Measurements from ENCODE around the gene IP6K3. TPM values are rescaled to one million over a fixed set of nuclear protein-coding genes. Genes with fewer than 3 reads are reported as not detected.

The IP6K3 gene
- total RNA-seq, 1 experiment from 2014 or later, result 0.06 TPM

GRCh38 chr6:33740794-33741193 lies 5.9 kb downstream of the IP6K3 start:
- DNase-seq (ENCODE audit: low spot score), result no peak

GRCh38 chr6:33740204-33740608 lies 6.5 kb downstream of the IP6K3 start:
- no peak for DNase-seq (ENCODE audit: low spot score)

- DNase-seq (ENCODE audit: low spot score), result no peak
Observed at GRCh38 chr6:33739571-33739970, 7.1 kb downstream of the IP6K3 start.

- DNase-seq (ENCODE audit: low spot score), result no peak
Observed at GRCh38 chr6:33738879-33739278, 7.8 kb downstream of the IP6K3 start.

- no peak for DNase-seq (ENCODE audit: low spot score)
Observed at GRCh38 chr6:33738153-33738552, 8.6 kb downstream of the IP6K3 start.

- DNase-seq (ENCODE audit: low spot score), result no peak
Observed at GRCh38 chr6:33737267-33738026, 9.3 kb downstream of the IP6K3 start.

GRCh38 chr6:33735216-33735615 lies 11.5 kb downstream of the IP6K3 start:
- DNase-seq (ENCODE audit: low spot score), result no peak

GRCh38 chr6:33733709-33734007 lies 13.0 kb downstream of the IP6K3 start:
- no peak for DNase-seq (ENCODE audit: low spot score)

GRCh38 chr6:33732817-33733708 lies 13.6 kb downstream of the IP6K3 start:
- no peak for DNase-seq (ENCODE audit: low spot score)

- DNase-seq (ENCODE audit: low spot score), result no peak
Observed at GRCh38 chr6:33732385-33732784, 14.3 kb downstream of the IP6K3 start.

- DNase-seq (ENCODE audit: low spot score), result no peak
Observed at GRCh38 chr6:33731751-33732282, 14.9 kb downstream of the IP6K3 start.

- no peak for DNase-seq (ENCODE audit: low spot score)
Observed at GRCh38 chr6:33731035-33731434, 15.7 kb downstream of the IP6K3 start.

- no peak for DNase-seq (ENCODE audit: low spot score)
Observed at GRCh38 chr6:33730611-33731010, 16.1 kb downstream of the IP6K3 start.

GRCh38 chr6:33729059-33729458 lies 17.6 kb downstream of the IP6K3 start:
- no peak for DNase-seq (ENCODE audit: low spot score)

GRCh38 chr6:33728438-33728837 lies 18.3 kb downstream of the IP6K3 start:
- DNase-seq (ENCODE audit: low spot score), result no peak

- no peak for DNase-seq (ENCODE audit: low spot score)
Observed at GRCh38 chr6:33727932-33728331, 18.8 kb downstream of the IP6K3 start.

- no peak for DNase-seq (ENCODE audit: low spot score)
Observed at GRCh38 chr6:33727126-33727525, 19.6 kb downstream of the IP6K3 start.

- no peak for DNase-seq (ENCODE audit: low spot score)
Observed at GRCh38 chr6:33726696-33727095, 20.0 kb downstream of the IP6K3 start.

- DNase-seq (ENCODE audit: low spot score), result no peak
Observed at GRCh38 chr6:33725891-33726673, 20.6 kb downstream of the IP6K3 start.

- DNase-seq (ENCODE audit: low spot score), result no peak
Observed at GRCh38 chr6:33725222-33725621, 21.5 kb downstream of the IP6K3 start.

GRCh38 chr6:33724102-33725023 lies 22.3 kb downstream of the IP6K3 start:
- DNase-seq (ENCODE audit: low spot score), result no peak
